Measurements from ENCODE around the gene EMD.

GRCh38 chrX:154354013-154354412 lies 25.1 kb upstream of the EMD start:
- TF ChIP-seq CTCF (IDR thresholded peaks at IDR 0.05) (no peak), POLR2A (IDR thresholded peaks at IDR 0.05) (no peak), POLR2AphosphoS5 (IDR thresholded peaks at IDR 0.05) (no peak)
